Neural cell (in vitro differentiated cells): Measurements from ENCODE around the gene UNC79. TPM values are rescaled to one million over a fixed set of nuclear protein-coding genes. Genes with fewer than 3 reads are reported as not detected.

Source experiments
- polyA plus RNA-seq: library from polyadenylated mRNA; depleted of rRNA; stranded (reverse); fragments of >200 nt; gene quantifications from 2 replicates; pipeline ENCODE4 v1.2.3, GENCODE V29; 2014
- small RNA-seq, 3 experiments: library from RNA; depleted of rRNA; stranded (forward); fragments of <200 nt; gene quantifications; one replicate each; pipeline ENCODE3, GENCODE V24; 2012

Gene UNC79
- polyA plus RNA-seq, 1 donor from 2014 or later, result 22.6 TPM

Small RNA genes lying within 50 kb of the gene (small RNA-seq; reads per million reads assigned to genes)
- gene RF00019, result 0 to 1.2 (median 0) reads per million in 3 experiments
- 0 reads per million in 3 experiments for gene RF02271
- gene RNU6-1258P, result 0 to 0.20 (median 0) reads per million in 3 experiments

Other genes with a start within 250 kb of the UNC79 start
- 224 and 225 TPM in 2 replicates for gene MOAP1, start 246.0 kb upstream of the UNC79 start, polyA plus RNA-seq
- gene LYSET, start 245.6 kb upstream of the UNC79 start, polyA plus RNA-seq, result 24.0 and 27.7 TPM in 2 replicates
- gene GON7, start 223.9 kb upstream of the UNC79 start, polyA plus RNA-seq, result 28.2 and 30.8 TPM in 2 replicates
- gene UBR7, start 223.7 kb upstream of the UNC79 start, polyA plus RNA-seq, result 34.8 and 36.9 TPM in 2 replicates
- 11.4 and 11.5 TPM in 2 replicates for gene BTBD7, start 97.9 kb upstream of the UNC79 start, polyA plus RNA-seq
- not detected in 2 replicates for gene COX8C, start 83.8 kb upstream of the UNC79 start, polyA plus RNA-seq